Measurements from ENCODE around the gene NDUFAF3.
"Not testable (repeated sequence)": the region's sequence is repeated elsewhere in the genome, so short reads cannot be mapped to it uniquely, and the experiment has no call there.

Gene NDUFAF3

GRCh38 chr3:49001155-49001554 lies 20.8 kb upstream of the NDUFAF3 start:
- no peak for DNase-seq

GRCh38 chr3:49004352-49005302 lies 17.3 kb upstream of the NDUFAF3 start:
- no peak for DNase-seq

DNA sequence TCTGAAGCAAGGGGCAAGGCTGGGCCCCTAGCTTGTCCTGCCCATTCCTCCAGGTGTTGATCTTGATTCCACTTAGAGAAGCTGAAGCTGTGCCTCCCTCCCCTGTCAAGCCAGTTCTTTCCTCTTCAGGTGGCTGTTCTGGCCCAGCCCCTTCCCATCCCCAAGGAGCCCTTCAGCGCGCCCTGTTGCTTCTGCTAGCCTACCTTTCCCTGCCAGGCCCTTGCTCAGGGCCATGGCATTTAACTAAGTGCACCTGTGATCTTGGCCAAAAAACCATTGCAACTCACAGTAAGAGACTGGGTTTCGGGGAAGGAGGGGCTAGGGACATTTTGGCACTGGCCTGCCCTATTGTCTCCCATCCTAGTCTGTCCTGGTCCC lies 16.6 kb upstream of the NDUFAF3 start:
- DNase-seq, result no peak

DNA sequence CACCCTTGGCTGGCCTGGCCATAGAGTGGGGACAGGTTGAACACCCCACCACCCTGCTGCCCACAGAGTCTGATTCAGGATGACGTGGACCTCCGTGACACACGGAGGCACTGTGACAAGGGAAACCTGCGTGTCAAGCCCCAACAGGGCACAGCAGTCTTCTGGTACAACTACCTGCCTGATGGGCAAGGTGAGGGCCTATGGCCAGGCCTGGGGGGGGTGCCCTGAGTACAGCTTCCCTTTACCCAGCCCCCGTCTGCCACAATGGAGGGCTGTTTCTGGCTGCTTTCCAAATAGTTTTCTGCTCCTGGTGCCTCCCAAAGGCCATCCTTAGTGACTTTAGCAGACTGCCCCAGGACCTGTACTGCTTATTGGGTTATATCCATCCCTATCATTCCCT lies 15.9 kb upstream of the NDUFAF3 start:
- DNase-seq, result no peak

- no peak for DNase-seq
Observed at GRCh38 chr3:49006408-49007067, 15.4 kb upstream of the NDUFAF3 start.

DNA sequence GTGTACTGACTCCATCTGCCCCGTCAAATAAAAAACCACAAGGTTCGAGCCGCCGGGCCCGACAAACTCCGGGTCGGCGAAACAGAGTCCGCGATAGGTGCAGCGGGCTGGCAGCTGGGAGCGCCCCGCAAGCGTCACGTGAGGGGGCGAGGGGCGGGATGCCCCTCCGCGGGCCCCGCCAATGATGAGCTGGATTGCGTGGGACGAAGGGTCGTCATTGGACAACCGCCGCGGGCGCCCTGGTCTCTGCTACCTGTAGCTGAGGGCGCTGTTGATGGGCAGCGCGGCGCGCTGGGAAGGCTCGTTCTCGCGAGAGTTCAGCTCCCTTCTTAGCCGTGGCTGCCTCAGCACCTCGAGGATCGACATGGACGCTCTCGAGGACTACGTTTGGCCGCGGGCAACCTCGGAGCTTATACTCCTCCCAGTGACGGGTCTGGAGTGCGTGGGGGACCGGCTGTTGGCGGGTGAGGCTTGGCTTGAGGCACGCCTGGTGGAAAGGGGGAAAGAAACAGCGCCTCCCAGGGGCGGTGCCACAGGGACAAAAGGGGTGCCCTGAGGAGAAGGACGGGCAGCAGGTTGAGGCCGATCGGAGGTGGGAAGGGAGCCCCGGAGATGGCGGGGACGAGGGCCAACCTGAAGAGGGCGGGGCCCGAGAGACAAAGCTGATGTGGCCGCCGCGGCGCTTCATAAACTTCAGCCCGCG lies 14.7 kb upstream of the NDUFAF3 start, which contains the start of gene WDR6:
Gene WDR6, plus strand, starts transcription at position 324 of the 703 bp plus-strand sequence. Its CDS starts 41 bp downstream, at position 365.
- peak; percentile 94 for DNase-seq

GRCh38 chr3:49007771-49008528 lies 14.0 kb upstream of the NDUFAF3 start:
- peak; percentile 92 for DNase-seq

GRCh38 chr3:49008627-49009026 lies 13.3 kb upstream of the NDUFAF3 start:
- not testable (repeated sequence) for DNase-seq

DNA sequence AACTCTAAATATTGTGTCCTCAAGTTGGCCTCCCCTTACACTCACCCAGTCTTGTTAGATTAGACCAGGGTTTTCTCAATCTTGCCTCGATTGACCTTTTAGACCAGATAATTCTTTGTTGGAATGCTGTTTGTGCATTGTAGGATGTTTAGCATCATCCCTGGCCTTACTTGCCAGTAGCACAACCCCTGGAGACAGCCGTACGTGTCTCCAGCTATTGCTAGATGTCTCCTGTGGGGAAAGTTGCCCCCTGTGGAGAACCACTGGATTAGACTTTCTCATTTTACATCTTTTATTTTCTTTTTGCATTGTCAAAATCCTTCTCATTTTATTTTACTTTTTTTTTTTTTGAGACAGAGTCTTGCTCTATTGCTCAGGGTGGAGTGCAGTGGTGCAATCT lies 12.5 kb upstream of the NDUFAF3 start:
- DNase-seq, result no peak

GRCh38 chr3:49012441-49013017 lies 9.4 kb upstream of the NDUFAF3 start:
- DNase-seq, result no peak

GRCh38 chr3:49013113-49013737 lies 8.7 kb upstream of the NDUFAF3 start:
- no peak for DNase-seq

GRCh38 chr3:49013738-49014660 lies 7.9 kb upstream of the NDUFAF3 start:
- DNase-seq, result no peak

DNA sequence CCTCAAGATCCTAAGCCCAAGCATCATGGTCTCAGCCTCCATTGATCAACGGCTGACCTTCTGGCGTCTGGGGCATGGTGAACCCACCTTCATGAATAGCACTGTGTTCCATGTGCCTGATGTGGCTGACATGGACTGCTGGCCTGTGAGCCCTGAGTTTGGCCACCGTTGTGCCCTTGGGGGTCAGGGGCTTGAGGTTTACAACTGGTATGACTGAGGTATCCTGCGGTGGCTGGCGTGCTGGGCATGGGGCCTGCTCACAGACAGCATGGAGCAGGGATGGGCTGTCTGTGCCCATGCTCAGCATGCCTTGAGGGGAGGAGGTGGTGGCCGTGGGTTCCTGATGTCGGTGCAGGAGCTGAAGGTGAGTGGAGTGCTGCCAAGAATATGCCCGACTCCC lies 6.8 kb upstream of the NDUFAF3 start:
- DNase-seq, result no peak

DNA sequence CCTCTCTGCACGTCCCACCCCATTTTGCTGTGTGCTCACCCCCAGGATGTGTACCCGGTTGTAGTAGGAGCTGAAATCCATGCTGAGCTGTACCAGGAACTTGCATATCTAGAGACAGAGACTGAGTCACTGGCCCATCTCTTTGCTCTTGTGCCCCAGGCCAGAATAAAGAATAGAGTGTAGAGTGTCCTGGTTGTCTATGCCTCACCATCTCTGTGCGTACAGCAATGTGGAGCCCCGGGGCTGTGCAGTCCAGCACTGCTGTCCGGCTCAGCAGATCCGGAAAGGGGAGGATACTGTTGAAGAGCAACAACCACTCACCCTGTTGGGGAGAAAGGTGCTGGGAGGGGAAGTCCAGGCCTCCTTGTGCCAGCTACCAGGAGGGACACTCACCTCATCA lies 6.2 kb upstream of the NDUFAF3 start:
- DNase-seq, result no peak

DNA sequence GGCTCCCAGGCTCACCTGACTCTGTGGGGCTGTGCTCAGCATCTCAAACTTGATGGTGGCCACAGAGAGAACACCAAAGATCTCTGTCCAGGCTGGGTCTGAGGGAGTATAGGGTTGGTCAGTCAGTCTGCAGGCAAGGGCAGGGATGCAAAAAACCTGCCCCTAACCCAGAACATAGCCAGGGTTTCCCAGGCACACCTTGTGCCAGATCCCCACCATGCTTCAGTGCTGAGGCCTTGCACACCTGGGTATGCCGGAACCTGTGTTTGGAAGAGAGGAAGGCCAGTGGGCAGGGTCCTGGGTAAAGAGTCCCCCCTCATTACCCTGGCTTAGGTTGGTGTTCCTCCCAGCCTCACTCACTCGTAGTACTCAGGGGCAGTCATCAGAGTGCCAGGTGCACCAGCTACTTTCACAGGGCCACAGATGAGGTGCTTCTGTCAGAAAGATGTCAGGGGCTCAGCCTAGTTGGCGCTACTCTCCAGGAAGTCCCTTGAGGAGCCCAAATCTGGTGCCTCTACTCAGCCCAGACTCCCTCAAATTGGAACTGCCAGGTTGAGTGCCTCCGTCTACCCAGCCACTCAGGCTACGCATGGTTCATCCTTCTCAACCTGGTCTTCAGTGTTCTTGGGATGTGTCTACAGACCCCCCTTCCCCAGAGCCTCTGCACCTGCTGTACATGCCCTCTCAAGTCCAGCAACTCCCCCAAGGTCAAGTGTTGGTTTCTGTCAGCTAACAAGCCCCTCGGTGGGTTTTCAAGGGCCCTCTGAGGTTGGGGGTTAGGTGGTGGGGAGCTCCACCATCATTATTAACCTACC lies 5.3 kb upstream of the NDUFAF3 start:
- DNase-seq, result no peak

DNA sequence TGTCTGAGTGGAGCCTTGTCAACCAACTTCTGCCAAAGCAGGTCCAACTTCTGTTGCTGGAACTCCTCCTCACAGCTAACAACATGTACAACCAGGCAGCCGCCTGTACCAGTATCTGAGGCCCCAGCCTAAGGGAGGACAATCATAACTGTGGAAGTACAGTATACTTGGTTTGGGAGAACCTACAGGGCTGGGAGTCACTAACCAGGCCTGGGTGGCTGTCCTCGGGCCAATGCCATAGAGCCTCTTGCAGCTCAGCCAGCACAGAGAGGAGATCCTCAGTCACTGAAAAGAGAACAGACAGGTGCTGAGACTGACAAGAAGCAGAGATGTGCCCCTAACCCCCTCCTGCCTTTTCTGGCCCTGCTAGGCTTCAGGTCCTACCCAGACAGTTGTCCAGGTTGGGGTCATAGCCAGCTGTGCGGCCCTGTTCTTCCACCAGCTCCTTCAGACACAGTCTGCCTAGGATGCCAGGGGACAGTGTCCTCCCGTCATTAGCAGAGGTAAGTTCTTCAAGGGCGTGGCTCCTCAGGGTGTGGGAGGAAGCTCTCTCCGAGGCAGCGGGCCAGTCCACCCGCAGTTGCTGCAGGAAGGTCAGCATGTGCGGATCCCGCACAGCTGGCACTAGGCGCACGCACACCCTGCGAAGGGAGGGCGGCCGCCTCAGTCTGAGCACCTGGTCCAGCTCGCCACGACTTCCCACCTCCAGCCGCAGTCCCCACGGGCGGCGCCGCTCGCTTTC lies 4.5 kb upstream of the NDUFAF3 start:
- no peak for DNase-seq

- DNase-seq, result peak; percentile 41
Observed at GRCh38 chr3:49017971-49018706, 3.8 kb upstream of the NDUFAF3 start, which contains the start of gene DALRD3. TSS of gene DALRD3 (minus strand) at chr3:49018580. CDS start at chr3:49018564, 16 bp downstream.

GRCh38 chr3:49018707-49019006 lies 3.3 kb upstream of the NDUFAF3 start:
- DNase-seq, result no peak
